Astrocyte (in vitro differentiated cells and primary cell): ENCODE results near the gene RAPGEF3. TPM values are rescaled to one million over a fixed set of nuclear protein-coding genes. Genes with fewer than 3 reads are reported as not detected.

Experiments
- DNase-seq: peaks from one replicate; pipeline ENCODE4 v3.0.0-alpha.2; 2010; ENCODE audit warnings: low read depth
- FAIRE-seq: peaks from 2 replicates; lab custom pipeline; 2011; peaks lifted over from hg19 to GRCh38; lab: Jason Lieb, UNC
- H2AFZ ChIP-seq: 2 replicates; pipeline ENCODE4 v1.6.0; 2012; ENCODE audit warnings: low read depth, low read length, inconsistent platforms
- H3K27ac ChIP-seq: 2 replicates; pipeline ENCODE4 v1.5.1; 2011; ENCODE audit warnings: low read depth, low read length, inconsistent platforms
- H3K27me3 ChIP-seq: 2 replicates; pipeline ENCODE4 v1.6.0; 2011; ENCODE audit warnings: low read length, inconsistent platforms; ENCODE audit not compliant: insufficient read depth
- H3K36me3 ChIP-seq: 2 replicates; pipeline ENCODE4 v1.5.1; 2011; ENCODE audit warnings: low read length, inconsistent platforms; ENCODE audit not compliant: insufficient read depth
- H3K4me1 ChIP-seq: 2 replicates; pipeline ENCODE4 v1.5.1; 2011; ENCODE audit warnings: low read length, inconsistent platforms; ENCODE audit not compliant: insufficient read depth
- H3K4me2 ChIP-seq: 2 replicates; pipeline ENCODE4 v1.6.0; 2012; ENCODE audit warnings: low read length, inconsistent platforms
- H3K4me3 ChIP-seq: 2 replicates; pipeline ENCODE4 v1.5.1; 2011; ENCODE audit warnings: low read depth, mild to moderate bottlenecking, low read length, inconsistent platforms; ENCODE audit not compliant: insufficient read depth
- H3K79me2 ChIP-seq: 2 replicates; pipeline ENCODE4 v1.6.0; 2012; ENCODE audit warnings: mild to moderate bottlenecking, low read length, inconsistent platforms; ENCODE audit not compliant: insufficient read depth
- H3K9ac ChIP-seq: 2 replicates; pipeline ENCODE4 v1.6.0; 2012; ENCODE audit warnings: mild to moderate bottlenecking, low read length, inconsistent platforms
- H3K9me3 ChIP-seq: 2 replicates; pipeline ENCODE4 v1.5.1; 2012; ENCODE audit warnings: low read depth, mild to moderate bottlenecking, low read length, inconsistent platforms; ENCODE audit not compliant: insufficient read depth
- H4K20me1 ChIP-seq: 2 replicates; pipeline ENCODE4 v1.6.0; 2012; ENCODE audit warnings: low read length, inconsistent platforms; ENCODE audit not compliant: insufficient read depth
- H3K27ac Mint-ChIP-seq: one replicate; pipeline ENCODE4 v1.8.0; 2021; ENCODE audit warnings: mild to moderate bottlenecking, mixed read lengths; ENCODE audit not compliant: unreplicated experiment
- H3K27me3 Mint-ChIP-seq: one replicate; pipeline ENCODE4 v1.8.0; 2021; ENCODE audit warnings: low read depth, mixed read lengths; ENCODE audit not compliant: unreplicated experiment
- H3K36me3 Mint-ChIP-seq: one replicate; pipeline ENCODE4 v1.8.0; 2021; ENCODE audit warnings: low read depth, mixed read lengths; ENCODE audit not compliant: unreplicated experiment
- H3K4me1 Mint-ChIP-seq: one replicate; pipeline ENCODE4 v1.8.0; 2021; ENCODE audit warnings: low read depth, mixed read lengths; ENCODE audit not compliant: unreplicated experiment
- H3K4me3 Mint-ChIP-seq: one replicate; pipeline ENCODE4 v1.8.0; 2021; ENCODE audit warnings: mild to moderate bottlenecking, moderate library complexity, mixed read lengths; ENCODE audit not compliant: unreplicated experiment
- H3K9me3 Mint-ChIP-seq: one replicate; pipeline ENCODE4 v1.8.0; 2021; ENCODE audit warnings: mild to moderate bottlenecking, mixed read lengths; ENCODE audit not compliant: unreplicated experiment
- CTCF ChIP-seq: IDR thresholded peaks from 2 replicates; pipeline ENCODE4 v1.5.1; 2011; ENCODE audit warnings: low read depth, mild to moderate bottlenecking, inconsistent platforms, low read length, moderate library complexity; ENCODE audit not compliant: insufficient read depth
- EZH2 ChIP-seq: IDR thresholded peaks from 2 replicates; pipeline ENCODE4 v1.6.1; 2012; ENCODE audit warnings: mild to moderate bottlenecking, low read length, inconsistent platforms; ENCODE audit not compliant: insufficient read depth
- total RNA-seq: library from RNA; stranded (reverse); gene quantifications from 2 replicates; pipeline ENCODE4 v1.2.1, GENCODE V29; 2021

Gene RAPGEF3
- total RNA-seq, 1 donor from 2014 or later: 5.9 TPM

GRCh38 chr12:47783821-47784819 lies 25.4 kb upstream of the RAPGEF3 start:
- H3K27me3 ChIP-seq: no peaks in the 10 kb centered on the region
- no peaks in the 10 kb centered on the region for H3K27me3 Mint-ChIP-seq
- TF ChIP-seq CTCF: no peak
- no peak for TF ChIP-seq EZH2
- DNase-seq (no peak), FAIRE-seq (no peak)
- H3K9me3 ChIP-seq: no peaks in the 10 kb centered on the region
- peaks cover 44% of the 10 kb centered on the region for H3K36me3 ChIP-seq
- H3K4me1 Mint-ChIP-seq: peaks cover 3% of the 10 kb centered on the region
- no peak overlapping the region for H3K9ac ChIP-seq
- H3K9me3 Mint-ChIP-seq: no peaks in the 10 kb centered on the region
- H3K79me2 ChIP-seq: no peaks in the 10 kb centered on the region
- no peak overlapping the region for H3K27ac Mint-ChIP-seq
- no peak overlapping the region for H3K4me3 ChIP-seq
- H3K4me2 ChIP-seq: no peak overlapping the region
- peaks cover 71% of the 10 kb centered on the region for H4K20me1 ChIP-seq
- H3K36me3 Mint-ChIP-seq: peaks cover 24% of the 10 kb centered on the region
- H3K27ac ChIP-seq: no peak overlapping the region
- no peaks in the 10 kb centered on the region for H3K4me1 ChIP-seq
- no peak overlapping the region for H2AFZ ChIP-seq
- H3K4me3 Mint-ChIP-seq: no peak overlapping the region

GRCh38 chr12:47783024-47783755 lies 24.5 kb upstream of the RAPGEF3 start:
- no peaks in the 10 kb centered on the region for H3K27me3 ChIP-seq
- no peak for FAIRE-seq
- Mint-ChIP-seq H3K9me3 (no peaks in the 10 kb centered on the region), H3K36me3 (peaks cover 18% of the 10 kb centered on the region), H3K27ac (peak overlapping the region; percentile 34), H3K4me1 (peaks cover 3% of the 10 kb centered on the region), H3K27me3 (no peaks in the 10 kb centered on the region), H3K4me3 (no peak overlapping the region)
- H3K4me1 ChIP-seq: no peaks in the 10 kb centered on the region
- H4K20me1 ChIP-seq: peaks cover 72% of the 10 kb centered on the region
- TF ChIP-seq EZH2 (no peak), CTCF (no peak)
- no peak overlapping the region for H3K4me2 ChIP-seq
- H3K9ac ChIP-seq: no peak overlapping the region
- H2AFZ ChIP-seq: no peak overlapping the region
- H3K79me2 ChIP-seq: no peaks in the 10 kb centered on the region
- no peak overlapping the region for H3K27ac ChIP-seq
- H3K9me3 ChIP-seq: no peaks in the 10 kb centered on the region
- no peak for DNase-seq
- H3K36me3 ChIP-seq: peaks cover 35% of the 10 kb centered on the region
- no peak overlapping the region for H3K4me3 ChIP-seq
